HG03565 (cell line): ENCODE results near the gene AFAP1L1.
"Not testable (repeated sequence)": the region's sequence is repeated elsewhere in the genome, so short reads cannot be mapped to it uniquely, and the experiment has no call there.

Experiments
- ATAC-seq: cut with Tn5 transposase; IDR thresholded peaks from one replicate; pipeline ENCODE4 v1.9.1; 2021; ENCODE audit warnings: mild to moderate bottlenecking, moderate library complexity; ENCODE audit not compliant: unreplicated experiment

The AFAP1L1 gene

GRCh38 chr5:149260761-149261160 is 10.9 kb upstream of the AFAP1L1 start:
- no peak for ATAC-seq

GRCh38 chr5:149261246-149261645 is 10.4 kb upstream of the AFAP1L1 start:
- ATAC-seq: no peak

GRCh38 chr5:149262315-149262714 is 9.3 kb upstream of the AFAP1L1 start:
- no peak for ATAC-seq

- peak; percentile 75 for ATAC-seq
These were observed 7.1 kb upstream of the AFAP1L1 start for GRCh38 chr5:149264439-149265067.

- no peak for ATAC-seq
These were observed 6.6 kb upstream of the AFAP1L1 start for GRCh38 chr5:149265068-149265465.

- no peak for ATAC-seq
These were observed 6.1 kb upstream of the AFAP1L1 start for GRCh38 chr5:149265597-149265996.

GRCh38 chr5:149267241-149267973 is 4.3 kb upstream of the AFAP1L1 start:
- ATAC-seq: no peak

GRCh38 chr5:149268928-149269557 is 2.6 kb upstream of the AFAP1L1 start:
- peak; percentile 54 for ATAC-seq

- ATAC-seq: no peak
These were observed 404 bp upstream of the AFAP1L1 start for GRCh38 chr5:149271195-149271715.

GRCh38 chr5:149272781-149273180 is 1.1 kb downstream of the AFAP1L1 start:
- ATAC-seq: not testable (repeated sequence)

GRCh38 chr5:149273237-149273636 is 1.6 kb downstream of the AFAP1L1 start:
- ATAC-seq: no peak

GRCh38 chr5:149273950-149274349 is 2.3 kb downstream of the AFAP1L1 start:
- ATAC-seq: no peak

GRCh38 chr5:149274939-149275338 is 3.3 kb downstream of the AFAP1L1 start:
- no peak for ATAC-seq

- no peak for ATAC-seq
These were observed 6.1 kb downstream of the AFAP1L1 start for GRCh38 chr5:149277801-149278200.

GRCh38 chr5:149278451-149279210 is 7.0 kb downstream of the AFAP1L1 start:
- no peak for ATAC-seq

GRCh38 chr5:149279661-149280060 is 8.0 kb downstream of the AFAP1L1 start:
- ATAC-seq: no peak

- ATAC-seq: no peak
These were observed 8.5 kb downstream of the AFAP1L1 start for GRCh38 chr5:149280124-149280523.

GRCh38 chr5:149280802-149281201 is 9.1 kb downstream of the AFAP1L1 start:
- no peak for ATAC-seq

- ATAC-seq: no peak
These were observed 10.6 kb downstream of the AFAP1L1 start for GRCh38 chr5:149282027-149282965.

GRCh38 chr5:149282966-149283332 is 11.3 kb downstream of the AFAP1L1 start:
- no peak for ATAC-seq
